Prostate gland (tissue), 2 donors: Measurements from ENCODE around the gene C17orf50.

Experiments used
- CTCF ChIP-seq, 4 experiments: fragments of 200-600 bp in 2 of 4; fragments of 450-650 bp in 2 of 4; sonication (generic) in 2 of 4; IDR thresholded peaks; 1 replicate in 3 of 4; 2 replicates in 1 of 4; pipeline ENCODE4 v1.5.1; 2016 to 2019; ENCODE audit warnings: antibody characterized with exemption in 4 of 4, mild to moderate bottlenecking in 2 of 4, moderate library complexity in 2 of 4
- POLR2A ChIP-seq: fragments of 450-650 bp; IDR thresholded peaks from one replicate; pipeline ENCODE4 v1.6.1; 2016; ENCODE audit warnings: antibody characterized with exemption, mild to moderate bottlenecking

DNA sequence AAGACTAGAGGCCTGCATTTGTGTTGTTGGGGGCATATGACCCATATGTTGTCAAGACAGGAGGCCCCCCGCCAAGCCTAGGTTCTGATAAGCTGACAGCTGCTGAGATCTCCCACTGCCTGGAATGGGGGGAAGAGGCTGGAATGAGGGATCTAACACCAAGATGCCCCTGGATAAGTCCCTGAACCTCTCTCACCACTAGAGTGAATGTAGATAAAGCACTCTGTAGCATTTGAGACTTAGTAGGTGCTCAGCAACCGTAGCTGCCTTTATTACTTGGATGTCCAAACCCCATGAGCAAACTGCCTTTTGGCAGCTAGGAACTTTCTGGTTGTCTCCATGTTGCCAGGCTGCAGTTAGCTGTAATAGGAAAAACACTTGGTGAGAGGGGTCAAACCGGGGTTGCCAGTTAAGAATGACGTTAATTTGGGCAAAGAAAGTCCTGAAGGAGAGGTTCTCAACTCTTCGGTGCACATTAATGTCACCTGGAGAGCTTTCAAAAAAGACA lies 33.7 kb upstream of the C17orf50 start:
- TF ChIP-seq CTCF (IDR thresholded peaks at IDR 0.05) (no peak), POLR2A (no peak)
